ENCODE results near the gene PVALEF.

DNA sequence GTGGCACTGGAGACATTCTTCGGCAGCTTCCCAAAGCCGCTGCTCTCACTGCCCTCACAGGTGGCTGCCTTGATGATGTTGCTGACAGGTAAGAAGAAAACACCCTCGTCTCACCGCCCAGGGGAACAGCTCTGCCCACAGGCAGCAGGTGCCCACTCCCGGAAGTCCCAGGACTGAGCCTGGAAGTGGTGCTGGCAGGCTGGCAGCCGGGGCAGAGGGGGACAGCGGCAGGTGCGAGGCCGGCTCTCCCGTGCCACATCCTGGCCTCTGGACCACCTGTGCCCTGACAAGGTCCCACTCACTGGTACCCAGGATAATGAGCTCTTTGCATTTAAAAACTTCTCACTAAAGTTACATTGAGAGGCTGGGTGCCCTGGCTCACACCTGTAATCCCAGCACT lies 37.0 kb downstream of the PVALEF start:
- TF ChIP-seq, protein P1, sequence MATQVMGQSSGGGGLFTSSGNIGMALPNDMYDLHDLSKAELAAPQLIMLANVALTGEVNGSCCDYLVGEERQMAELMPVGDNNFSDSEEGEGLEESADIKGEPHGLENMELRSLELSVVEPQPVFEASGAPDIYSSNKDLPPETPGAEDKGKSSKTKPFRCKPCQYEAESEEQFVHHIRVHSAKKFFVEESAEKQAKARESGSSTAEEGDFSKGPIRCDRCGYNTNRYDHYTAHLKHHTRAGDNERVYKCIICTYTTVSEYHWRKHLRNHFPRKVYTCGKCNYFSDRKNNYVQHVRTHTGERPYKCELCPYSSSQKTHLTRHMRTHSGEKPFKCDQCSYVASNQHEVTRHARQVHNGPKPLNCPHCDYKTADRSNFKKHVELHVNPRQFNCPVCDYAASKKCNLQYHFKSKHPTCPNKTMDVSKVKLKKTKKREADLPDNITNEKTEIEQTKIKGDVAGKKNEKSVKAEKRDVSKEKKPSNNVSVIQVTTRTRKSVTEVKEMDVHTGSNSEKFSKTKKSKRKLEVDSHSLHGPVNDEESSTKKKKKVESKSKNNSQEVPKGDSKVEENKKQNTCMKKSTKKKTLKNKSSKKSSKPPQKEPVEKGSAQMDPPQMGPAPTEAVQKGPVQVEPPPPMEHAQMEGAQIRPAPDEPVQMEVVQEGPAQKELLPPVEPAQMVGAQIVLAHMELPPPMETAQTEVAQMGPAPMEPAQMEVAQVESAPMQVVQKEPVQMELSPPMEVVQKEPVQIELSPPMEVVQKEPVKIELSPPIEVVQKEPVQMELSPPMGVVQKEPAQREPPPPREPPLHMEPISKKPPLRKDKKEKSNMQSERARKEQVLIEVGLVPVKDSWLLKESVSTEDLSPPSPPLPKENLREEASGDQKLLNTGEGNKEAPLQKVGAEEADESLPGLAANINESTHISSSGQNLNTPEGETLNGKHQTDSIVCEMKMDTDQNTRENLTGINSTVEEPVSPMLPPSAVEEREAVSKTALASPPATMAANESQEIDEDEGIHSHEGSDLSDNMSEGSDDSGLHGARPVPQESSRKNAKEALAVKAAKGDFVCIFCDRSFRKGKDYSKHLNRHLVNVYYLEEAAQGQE (IDR thresholded peaks at IDR 0.05; ENCODE audit: low read depth) = no peak
- no peak for TF ChIP-seq YY1 (IDR thresholded peaks at IDR 0.05; ENCODE audit: low read depth)
- no peak for TF ChIP-seq CEBPB (IDR thresholded peaks at IDR 0.05)
- TF ChIP-seq TAF1 (IDR thresholded peaks at IDR 0.05; ENCODE audit: low read depth) = no peak
- no peak for TF ChIP-seq EP300 (IDR thresholded peaks at IDR 0.05; ENCODE audit: borderline replicate concordance)
- no peak for TF ChIP-seq TCF12 (IDR thresholded peaks at IDR 0.05; ENCODE audit: low read depth)
- TF ChIP-seq, protein P2, sequence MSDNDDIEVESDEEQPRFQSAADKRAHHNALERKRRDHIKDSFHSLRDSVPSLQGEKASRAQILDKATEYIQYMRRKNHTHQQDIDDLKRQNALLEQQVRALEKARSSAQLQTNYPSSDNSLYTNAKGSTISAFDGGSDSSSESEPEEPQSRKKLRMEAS (IDR thresholded peaks at IDR 0.05) = no peak
- TF ChIP-seq EGR1 (IDR thresholded peaks at IDR 0.05) = no peak
- TF ChIP-seq ZBTB7A (IDR thresholded peaks at IDR 0.05; ENCODE audit: low read depth) = no peak
- no peak for TF ChIP-seq RAD21 (IDR thresholded peaks at IDR 0.05; ENCODE audit: low read depth)
- TF ChIP-seq, protein P3, sequence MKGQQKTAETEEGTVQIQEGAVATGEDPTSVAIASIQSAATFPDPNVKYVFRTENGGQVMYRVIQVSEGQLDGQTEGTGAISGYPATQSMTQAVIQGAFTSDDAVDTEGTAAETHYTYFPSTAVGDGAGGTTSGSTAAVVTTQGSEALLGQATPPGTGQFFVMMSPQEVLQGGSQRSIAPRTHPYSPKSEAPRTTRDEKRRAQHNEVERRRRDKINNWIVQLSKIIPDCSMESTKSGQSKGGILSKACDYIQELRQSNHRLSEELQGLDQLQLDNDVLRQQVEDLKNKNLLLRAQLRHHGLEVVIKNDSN (IDR thresholded peaks at IDR 0.05) = no peak
- TF ChIP-seq CREB1 (IDR thresholded peaks at IDR 0.05; ENCODE audit: low read depth) = no peak
- TF ChIP-seq NFIC (IDR thresholded peaks at IDR 0.05) = no peak

Data from Ishikawa (cell line).